Skin epidermis (tissue), 12 donors: ENCODE data around the gene ALAS1.
"Not testable (repeated sequence)": the region's sequence is repeated elsewhere in the genome, so short reads cannot be mapped to it uniquely, and the experiment has no call there.

Source experiments
- H3K27ac ChIP-seq, 21 experiments: fragments of 200-600 bp; sonication (generic) in 11 of 21; one replicate each; pipeline ENCODE4 v1.5.0; 2020; ENCODE audit warnings: mild to moderate bottlenecking in 3 of 21, inconsistent platforms in 2 of 21, moderate library complexity in 2 of 21
- H3K4me3 ChIP-seq, 7 experiments: fragments of 200-600 bp; sonication (generic) in 2 of 7; one replicate each; pipeline ENCODE4 v1.5.0; 2020; ENCODE audit warnings: inconsistent platforms in 2 of 7, mild to moderate bottlenecking in 2 of 7, moderate library complexity in 1 of 7

ALAS1 gene

DNA sequence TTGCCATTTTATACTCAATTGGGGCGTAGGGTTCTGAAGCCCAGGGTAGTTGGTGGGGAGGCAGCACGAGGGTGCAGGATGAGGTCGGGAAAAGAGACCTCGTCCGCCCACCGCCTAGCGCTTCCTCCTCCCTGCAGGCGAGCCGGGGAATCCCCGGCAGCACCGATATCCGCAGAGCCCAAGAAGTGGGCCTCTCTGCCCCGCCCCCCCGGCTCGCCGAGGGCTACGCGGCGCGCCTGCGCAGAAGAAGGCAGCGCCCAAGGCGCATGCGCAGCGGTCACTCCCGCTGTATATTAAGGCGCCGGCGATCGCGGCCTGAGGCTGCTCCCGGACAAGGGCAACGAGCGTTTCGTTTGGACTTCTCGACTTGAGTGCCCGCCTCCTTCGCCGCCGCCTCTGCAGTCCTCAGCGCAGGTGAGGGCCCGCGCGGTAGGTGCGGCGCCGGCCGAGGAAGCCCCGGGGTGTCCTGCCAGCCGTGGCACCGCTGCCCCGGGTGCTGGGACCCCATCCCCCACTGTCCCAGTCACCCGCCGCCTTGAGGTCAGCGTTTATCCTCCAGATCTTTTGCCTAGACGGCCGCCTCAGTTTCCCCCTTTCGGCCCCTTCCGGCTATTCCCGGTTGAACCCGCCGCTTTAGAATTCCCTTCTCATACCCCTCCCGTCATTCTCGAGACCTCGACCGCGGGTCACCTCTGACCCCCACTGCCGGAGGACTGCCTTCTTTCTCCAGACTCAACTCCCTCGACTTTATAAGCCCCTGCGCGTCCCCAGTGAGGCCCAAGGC lies at the start of gene ALAS1:
Gene ALAS1, plus strand, starts transcription at position 319 of the 784 bp plus-strand sequence. CDS start 1,082 bp downstream, outside the sequence.
- peak within 1 kb of the TSS; percentile 67 to 97 (median 91) for H3K27ac ChIP-seq
- peak within 1 kb of the TSS; percentile 57 to 94 (median 71) for H3K4me3 ChIP-seq

DNA sequence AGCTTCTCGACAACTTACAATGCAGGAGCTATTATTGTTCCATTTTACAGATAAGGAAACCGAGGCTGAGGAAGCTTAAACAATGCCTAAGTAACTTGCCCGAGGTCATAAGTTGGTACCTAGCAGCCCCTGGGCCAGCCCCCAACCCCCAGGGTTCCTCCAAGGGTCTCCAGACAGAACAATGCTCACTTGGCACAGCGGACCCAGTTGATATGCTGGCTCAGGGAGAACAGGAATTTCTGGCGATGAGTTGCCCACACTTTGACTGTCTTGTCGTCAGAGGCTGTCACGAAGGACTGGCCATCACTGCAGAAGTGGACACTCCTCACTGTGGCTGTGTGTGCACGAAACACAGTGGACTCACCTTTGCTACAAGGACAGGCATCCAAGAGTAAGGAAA lies 48.9 kb upstream of the ALAS1 start:
- no peak overlapping the region for H3K27ac ChIP-seq
- no peak overlapping the region for H3K4me3 ChIP-seq

DNA sequence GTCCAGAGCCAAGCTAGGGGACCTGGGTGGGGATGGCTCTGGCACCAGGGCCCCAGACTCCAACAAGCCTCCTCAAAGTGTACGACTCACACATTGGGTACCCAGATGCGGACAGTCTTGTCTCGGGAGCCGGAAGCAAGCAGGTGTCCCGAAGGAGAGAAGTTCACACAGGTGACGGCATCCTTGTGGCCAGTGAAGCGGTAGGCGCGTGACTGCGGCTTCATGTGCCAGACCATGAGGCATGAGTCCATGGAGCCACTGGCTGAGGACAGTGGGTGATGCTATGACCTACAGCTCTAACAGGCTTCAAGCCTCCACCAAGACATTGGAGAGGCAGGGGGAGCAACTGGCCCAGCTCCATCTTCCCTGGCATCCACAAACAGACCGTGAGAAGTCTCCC lies 48.2 kb upstream of the ALAS1 start:
- no peak overlapping the region for H3K27ac ChIP-seq
- H3K4me3 ChIP-seq: no peak overlapping the region

DNA sequence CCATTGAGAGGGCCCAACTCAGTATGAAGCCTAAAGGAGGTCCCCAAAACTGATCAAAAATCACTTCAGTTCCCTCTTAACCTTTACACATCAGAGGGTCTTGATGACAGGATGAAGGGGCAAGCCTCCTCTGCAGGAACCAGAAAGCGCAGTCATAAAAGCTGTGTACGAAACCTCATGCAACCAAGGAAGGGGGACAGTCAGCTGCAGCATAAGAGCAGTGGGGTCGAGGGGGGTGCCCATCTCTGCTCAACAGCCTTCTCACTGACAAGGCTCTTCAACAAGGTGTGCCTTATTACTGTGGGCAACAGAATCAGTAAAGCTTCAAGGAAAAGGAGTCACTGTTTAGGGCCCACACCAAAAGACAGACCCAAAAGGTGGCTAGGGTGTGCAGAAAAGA lies 47.6 kb upstream of the ALAS1 start:
- no peak overlapping the region for H3K27ac ChIP-seq
- H3K4me3 ChIP-seq: no peak overlapping the region

DNA sequence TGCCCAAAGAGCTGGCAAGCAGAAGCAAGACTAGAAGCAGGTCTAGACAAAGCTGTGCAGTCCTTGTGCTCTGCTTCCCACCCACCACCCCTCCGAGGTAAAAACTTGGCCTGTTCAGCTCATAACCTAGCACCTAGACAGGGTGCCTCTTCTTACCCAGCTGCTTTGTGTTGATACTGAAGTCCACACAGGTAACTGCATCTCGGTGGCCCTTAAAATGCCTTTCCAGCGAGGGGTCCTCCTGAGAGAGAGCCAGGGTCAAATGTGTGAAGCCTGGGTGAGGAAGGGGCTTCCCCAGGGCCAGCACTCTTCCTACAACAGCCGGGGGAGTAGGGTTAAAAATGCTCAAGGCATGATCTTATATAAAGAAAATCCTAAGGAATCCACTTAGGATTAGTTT lies 47.1 kb upstream of the ALAS1 start:
- Histone ChIP-seq H3K4me3 (no peak overlapping the region), H3K27ac (no peak overlapping the region)

DNA sequence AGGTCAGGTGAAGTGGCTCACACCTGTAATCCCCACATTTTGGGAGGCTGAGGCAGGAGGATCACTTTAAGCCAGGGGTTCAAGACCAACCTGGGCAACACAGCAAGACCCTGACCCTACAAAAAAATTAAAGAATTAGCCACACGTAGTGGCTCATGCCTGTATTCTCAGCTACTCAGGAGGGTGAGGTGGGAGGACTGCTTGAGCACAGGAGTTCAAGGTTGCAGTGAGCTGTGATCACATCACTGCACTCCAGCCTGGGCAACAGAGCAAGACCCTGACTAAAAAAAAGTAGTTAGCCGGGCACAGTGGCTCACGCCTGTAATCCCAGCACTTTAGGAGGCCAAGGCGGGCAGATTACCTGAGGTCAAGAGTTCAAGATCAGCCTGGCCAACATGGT lies 46.0 kb upstream of the ALAS1 start:
- H3K4me3 ChIP-seq, H3K27ac ChIP-seq: not testable (repeated sequence)

DNA sequence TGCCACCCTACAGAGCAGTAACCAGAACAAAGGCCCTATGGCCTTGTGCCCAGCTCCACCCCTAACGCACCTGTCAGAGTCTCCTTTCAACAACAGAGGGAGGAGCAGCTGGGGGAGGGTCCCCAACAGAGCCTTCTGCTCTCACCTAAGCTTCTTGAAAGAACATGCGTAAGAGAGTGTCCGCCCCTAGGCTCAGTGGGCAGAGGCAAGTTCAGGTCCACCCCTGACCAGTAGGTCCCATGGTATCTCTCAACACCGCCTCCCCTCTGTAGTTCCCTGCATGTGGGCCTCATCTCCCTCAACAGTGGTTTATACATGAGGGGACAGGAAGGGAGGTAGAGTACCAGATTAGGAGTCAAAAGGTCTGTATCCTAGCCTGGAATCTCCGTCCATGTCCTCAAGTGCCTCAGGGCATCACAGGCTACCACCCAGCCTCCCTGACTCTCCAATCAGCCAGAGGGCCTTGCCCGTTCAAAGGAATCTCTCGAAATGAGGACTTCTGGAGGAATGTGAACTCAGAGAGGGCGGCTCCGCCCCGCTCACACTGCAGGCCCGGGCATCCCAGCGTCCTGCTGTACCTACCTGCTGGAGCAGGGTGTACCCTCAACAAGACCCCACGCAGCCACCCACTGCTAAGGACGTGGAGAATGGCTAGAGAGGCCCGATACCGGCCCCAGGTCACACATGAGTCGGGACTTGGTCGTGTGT lies 44.4 kb upstream of the ALAS1 start:
- H3K4me3 ChIP-seq: peak overlapping the region; percentile 43 to 84 (median 66)
- peak overlapping the region in 19 of 21 experiments; percentile 73 to 92 (median 86) for H3K27ac ChIP-seq

DNA sequence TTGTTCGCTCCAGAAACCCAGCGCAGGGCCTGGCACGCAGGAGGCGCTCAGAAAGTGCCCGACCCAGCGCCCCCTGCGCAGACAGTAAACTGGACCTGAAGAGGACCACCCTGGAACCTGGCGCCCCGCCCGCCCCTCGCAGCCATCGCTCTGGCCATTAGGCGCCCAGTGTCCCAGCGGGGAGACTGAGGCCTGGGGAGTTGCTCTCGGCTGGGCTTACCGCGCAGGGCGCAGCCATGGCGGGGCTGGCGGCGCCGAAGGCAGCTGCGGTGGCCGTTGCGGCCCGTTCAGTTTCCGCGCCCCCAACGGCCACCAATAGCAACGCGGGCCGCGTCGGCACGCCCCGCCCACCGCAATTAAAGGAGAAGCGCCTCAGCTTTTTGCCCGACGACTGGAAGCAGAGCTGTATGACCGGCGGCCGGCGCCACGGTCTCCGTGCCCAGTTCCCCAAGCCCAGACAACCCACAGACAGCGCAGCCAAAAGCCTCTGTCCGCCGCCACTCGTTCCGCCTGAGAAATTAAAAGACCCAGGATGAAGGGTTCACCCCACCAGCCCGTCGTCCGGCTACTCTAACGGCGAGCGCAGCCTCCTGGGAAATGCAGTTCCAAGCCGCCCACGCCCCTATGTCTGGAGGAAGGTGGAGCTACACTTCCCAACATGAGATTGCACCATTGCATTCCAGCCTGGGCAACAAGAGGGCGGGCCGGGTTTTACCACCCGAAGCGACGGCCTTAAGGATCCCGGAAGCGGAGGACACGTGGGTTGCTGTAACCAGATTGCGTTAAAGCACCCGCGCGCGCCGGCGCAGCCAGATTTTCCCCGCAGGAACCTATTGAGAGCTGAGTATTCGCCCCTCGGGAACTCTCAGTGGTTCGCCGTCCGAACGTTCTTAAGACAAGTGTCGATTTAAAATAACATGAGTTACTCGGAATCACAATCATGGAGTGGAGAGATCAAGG lies 43.5 kb upstream of the ALAS1 start, which contains the start of gene POC1A:
Gene POC1A, minus strand, starts transcription at position 289 of the 960 bp plus-strand sequence. Its CDS starts 51 bp downstream, at position 238.
- peak within 1 kb of the TSS; percentile 42 to 92 (median 85) for H3K27ac ChIP-seq
- peak within 1 kb of the TSS; percentile 43 to 84 (median 66) for H3K4me3 ChIP-seq

DNA sequence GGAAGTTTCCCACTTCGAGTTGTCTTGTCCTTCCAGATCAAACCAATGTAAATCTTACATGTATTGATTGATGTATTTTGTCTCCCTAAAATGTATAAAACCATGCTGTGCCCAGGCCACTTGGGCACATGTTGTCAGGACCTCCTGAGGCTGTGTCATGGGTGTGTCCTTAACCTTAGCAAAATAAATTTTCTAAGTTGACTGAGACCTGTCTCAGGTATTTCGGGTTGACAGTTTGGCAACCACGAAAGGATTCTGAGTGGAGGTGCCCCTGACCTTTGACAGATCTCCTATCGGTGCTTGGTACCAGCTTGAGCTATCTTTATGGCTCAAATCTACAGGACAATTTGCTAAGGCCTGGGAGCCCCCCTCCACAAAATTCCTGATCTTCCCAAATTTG lies 42.0 kb upstream of the ALAS1 start:
- Histone ChIP-seq H3K27ac (no peak overlapping the region), H3K4me3 (no peak overlapping the region)

DNA sequence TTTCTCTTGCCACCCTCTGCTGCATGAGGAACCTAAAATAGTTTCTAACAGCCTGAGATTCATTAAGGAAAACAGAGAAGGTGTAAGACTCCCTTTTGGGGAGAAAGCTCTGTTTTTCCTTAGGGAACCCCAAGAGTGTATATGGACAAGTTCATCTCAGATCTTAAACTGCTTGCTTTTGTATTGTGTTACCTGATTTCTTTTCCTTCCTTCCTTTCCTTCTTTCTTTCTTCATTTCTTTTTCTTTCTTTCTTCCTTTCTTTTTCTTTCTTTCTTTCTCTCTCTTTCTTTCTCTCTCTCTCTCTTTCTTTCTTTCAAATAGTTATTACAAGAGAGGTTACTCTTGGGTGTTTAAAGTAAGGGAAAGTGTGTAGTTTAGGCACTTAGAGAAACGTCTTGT lies 38.5 kb upstream of the ALAS1 start:
- no peak overlapping the region for H3K27ac ChIP-seq

DNA sequence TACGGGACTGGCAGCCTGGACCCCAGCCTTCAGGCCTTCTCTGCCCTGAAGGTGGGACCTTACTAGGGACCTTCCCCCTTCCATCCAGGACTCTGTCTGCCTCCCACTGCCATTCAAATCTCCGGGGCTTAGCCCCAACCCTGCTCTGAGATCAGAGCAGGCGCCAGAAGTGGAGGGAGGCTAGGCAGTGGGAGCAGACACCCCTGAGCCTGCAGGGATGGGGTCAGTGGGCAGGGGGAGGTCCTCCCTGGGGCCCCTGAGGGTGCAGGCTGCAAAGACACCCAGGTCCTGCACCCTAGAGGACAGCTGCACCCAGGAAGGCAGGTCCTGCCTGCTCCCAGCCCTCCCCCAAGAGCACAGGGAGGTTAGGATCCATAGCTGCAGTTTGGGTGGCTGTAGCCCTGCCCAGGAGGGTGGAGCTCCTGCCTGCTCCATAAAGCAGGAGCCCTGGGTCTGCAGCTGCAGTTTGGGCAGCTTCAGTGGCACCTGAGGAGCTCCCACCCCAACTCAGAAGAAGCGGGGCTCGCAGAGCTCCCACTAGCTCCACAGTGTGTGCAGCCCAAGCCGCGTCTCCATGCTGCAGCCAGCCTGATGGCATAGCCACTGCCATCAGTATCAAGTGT lies 35.6 kb upstream of the ALAS1 start:
- no peak overlapping the region for H3K4me3 ChIP-seq
- H3K27ac ChIP-seq: no peak overlapping the region

More for the DNA sequence above, 38.5 kb upstream of the ALAS1 start:
- no peak overlapping the region for H3K4me3 ChIP-seq

DNA sequence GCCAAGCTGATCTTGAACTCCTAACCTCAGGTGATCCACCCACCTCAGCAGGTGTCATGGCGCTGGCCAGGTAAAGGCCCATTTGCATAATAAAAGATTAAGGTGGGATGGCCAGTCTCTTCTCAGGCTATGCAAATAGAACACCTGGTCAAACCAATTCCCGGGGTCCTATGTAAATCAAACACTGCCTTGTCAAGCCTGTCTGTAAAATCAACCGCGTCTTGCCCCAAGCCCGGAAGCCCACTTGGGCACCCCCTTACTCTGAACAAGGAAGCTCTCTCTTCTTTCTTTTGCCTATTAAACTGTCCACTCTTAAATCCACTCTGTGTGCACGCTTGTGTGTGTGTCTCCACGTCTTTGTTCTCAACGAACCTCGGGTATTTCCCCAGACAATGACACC lies 30.7 kb upstream of the ALAS1 start:
- Histone ChIP-seq H3K27ac (no peak overlapping the region), H3K4me3 (no peak overlapping the region)

DNA sequence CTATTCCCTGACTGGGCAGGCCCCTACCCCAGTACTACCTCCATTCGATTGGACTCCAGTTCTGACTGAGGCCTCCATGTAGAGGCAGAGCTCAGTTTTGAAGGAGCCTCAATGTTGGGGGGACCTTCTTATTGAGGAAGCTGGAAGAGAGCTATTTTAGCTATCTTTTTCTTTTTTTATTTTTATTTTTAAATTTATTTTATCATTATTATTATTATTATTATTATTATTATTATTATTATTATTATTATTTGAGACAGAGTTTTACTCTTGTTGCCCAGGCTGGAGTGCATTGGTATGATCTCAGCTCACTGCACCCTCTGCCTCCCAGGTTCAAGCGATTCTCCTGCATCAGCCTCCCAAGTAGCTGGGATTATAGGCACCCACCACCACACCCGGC lies 27.7 kb upstream of the ALAS1 start:
- not testable (repeated sequence) for H3K27ac ChIP-seq, H3K4me3 ChIP-seq

DNA sequence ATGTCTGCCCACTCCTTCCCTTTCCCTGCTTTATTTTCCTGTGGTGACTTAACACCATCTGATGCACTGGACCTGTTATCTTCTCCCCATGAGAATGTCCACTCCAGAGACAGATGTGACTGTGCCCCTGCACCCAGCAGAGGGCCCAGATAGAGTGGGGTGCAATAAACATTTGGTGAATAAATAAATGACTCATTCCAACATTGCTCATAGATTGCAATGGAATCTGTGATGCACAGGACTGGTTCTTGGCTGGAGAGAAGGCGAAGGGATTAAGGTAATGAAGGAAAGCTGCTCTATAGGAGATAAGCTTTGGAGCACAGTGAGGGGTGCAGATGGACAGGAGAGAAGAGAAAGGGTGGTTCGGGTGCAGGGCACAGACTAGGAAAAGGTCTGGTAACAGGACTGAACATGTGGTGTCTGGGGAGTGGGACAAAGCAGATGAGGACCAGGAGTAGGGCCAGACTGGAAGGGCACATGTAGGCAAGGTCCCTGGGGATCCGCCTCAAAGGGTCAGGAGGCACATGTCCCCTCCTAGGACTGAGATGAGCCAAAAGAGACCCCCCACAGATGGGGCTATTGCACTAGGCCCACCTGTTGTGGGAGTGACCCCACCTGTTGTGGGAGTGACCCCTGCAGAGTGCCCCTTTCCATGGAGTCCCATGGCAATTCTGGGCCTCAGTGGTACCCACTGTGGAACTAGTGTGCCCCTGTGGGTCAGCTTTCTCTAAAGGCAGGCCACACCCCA lies 26.3 kb upstream of the ALAS1 start:
- Histone ChIP-seq H3K27ac (no peak overlapping the region), H3K4me3 (no peak overlapping the region)

DNA sequence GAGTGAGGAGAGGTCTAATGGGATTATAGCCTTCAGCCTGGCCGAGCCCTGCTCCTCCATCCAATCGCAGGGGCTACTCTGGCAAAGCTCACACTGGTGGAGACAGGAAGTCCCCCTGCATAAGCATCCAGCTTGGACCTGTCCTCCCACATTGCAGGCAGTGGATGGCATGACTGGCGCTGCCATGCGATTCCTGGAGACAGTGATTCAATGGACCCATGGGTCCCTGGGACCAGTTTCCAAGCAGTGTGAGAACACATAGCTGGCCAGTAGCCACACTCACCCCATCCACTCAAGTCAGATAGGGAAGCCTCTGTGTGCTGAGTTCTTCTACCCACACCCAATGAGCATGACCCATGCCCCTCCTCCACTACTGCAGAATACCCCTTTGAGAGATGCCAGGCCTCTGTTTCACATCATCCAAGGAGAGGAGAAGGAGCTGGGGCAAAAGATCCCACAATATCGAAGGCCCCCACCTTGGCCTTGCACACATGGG lies 25.6 kb upstream of the ALAS1 start:
- no peak overlapping the region for H3K4me3 ChIP-seq
- no peak overlapping the region for H3K27ac ChIP-seq

DNA sequence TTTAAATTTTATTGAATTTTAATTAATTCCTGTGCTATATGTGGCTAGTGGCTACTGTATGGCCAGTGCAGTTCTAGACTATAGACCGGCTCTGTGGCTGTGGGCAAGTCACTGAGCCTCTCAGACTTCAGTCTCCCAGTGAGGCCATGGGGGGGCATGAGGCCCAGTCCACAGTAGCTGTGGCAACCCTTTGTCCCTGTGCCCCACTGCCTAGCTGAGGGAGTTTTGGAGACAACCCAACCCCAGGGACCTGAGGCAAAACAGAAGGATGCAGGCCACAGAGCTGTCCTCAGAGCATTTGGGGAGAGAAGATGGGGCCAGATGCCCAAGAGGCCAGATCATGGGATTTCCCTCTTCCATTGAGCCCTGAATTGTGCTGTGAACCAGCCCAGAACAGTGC lies 24.9 kb upstream of the ALAS1 start:
- H3K27ac ChIP-seq: no peak overlapping the region
- no peak overlapping the region for H3K4me3 ChIP-seq

DNA sequence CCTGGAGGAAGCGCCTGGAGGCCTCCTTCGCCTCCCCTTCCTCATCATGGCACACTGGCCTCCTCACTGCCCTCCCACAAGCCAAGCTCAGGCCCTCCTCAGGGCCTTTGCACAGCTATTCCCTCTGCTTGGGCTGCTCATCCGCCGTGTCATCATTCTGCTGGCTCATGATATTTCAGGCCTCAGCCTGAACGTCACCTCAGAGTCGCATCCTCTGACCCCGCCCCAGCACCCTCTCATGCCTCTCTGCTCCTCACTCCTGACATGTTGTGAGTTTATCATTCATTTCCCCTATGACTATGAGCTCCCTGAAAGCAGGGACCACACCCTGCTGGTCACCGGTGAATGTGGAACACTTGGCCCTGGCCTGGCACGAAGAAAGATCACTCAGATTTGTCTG lies 23.1 kb upstream of the ALAS1 start:
- H3K4me3 ChIP-seq: no peak overlapping the region

DNA sequence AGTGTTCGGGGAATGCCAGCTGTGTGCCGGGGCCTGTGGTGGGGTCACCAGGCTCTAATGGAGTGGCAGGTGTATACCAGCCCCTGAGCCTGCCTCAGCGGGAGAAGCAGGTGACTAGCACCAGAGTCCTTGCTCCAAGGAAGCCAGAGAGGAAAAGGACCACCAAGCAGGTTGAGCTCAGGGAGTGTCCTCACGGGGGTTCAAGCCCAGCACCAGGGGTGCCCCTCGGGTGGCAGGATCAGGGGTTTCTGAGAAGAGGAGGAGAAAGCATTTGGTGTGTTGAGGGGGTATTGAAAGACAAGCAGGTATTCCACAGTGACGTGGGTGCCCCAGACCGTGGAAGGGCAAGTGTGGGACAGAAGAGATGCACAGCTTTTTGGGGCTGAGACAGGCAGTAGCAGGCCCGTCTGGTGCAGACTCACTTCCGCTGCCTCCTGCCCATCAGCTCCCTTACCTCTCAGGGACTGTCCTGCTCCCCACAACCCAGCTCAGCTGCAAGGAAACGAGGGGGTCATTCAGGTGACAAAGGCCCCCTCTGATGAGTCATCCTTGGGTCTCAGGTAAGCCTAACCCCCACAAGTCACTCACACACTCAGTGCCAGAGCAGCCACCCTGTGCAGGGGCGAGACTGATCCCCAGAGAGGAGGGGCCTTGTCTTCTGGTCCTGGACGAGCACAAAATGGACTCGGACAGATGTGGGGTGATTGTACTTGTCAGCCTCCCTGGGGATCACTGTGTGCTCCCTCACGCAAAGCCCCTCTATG lies 22.4 kb upstream of the ALAS1 start:
- H3K27ac ChIP-seq: no peak overlapping the region

More for the DNA sequence above, 23.1 kb upstream of the ALAS1 start:
- H3K27ac ChIP-seq: no peak overlapping the region

More for the DNA sequence above, 22.4 kb upstream of the ALAS1 start:
- H3K4me3 ChIP-seq: no peak overlapping the region
